Mucosa of descending colon (tissue), 3 donors: ENCODE results near the gene CNTN4. TPM values are rescaled to one million over a fixed set of nuclear protein-coding genes. Genes with fewer than 3 reads are reported as not detected.
A peak's percentile ranks its signal among the peaks of the same experiment; 100 is the strongest.
"Not testable (repeated sequence)": the region's sequence is repeated elsewhere in the genome, so short reads cannot be mapped to it uniquely, and the experiment has no call there.

Source experiments
- ATAC-seq: fragments of 200-7000 bp; cut with Tn5 transposase; one replicate; pipeline ENCODE4 v1.9.1; 2020; ENCODE audit warnings: mild to moderate bottlenecking, moderate library complexity
- DNase-seq, 3 donors: peaks; one replicate each; pipeline ENCODE4 v3.0.0-alpha.2; 2020
- H3K36me3 ChIP-seq: fragments of 200-600 bp; one replicate; pipeline ENCODE4 v1.8.0; 2021; ENCODE audit warnings: low read depth, mild to moderate bottlenecking
- H3K4me1 ChIP-seq: fragments of 200-600 bp; one replicate; pipeline ENCODE4 v1.8.0; 2021; ENCODE audit warnings: low read depth, mild to moderate bottlenecking
- H3K4me3 ChIP-seq: fragments of 200-600 bp; one replicate; pipeline ENCODE4 v1.8.0; 2021; ENCODE audit warnings: mild to moderate bottlenecking
- H3K9me3 ChIP-seq: fragments of 200-600 bp; one replicate; pipeline ENCODE4 v1.8.0; 2021; ENCODE audit warnings: mild to moderate bottlenecking
- CTCF ChIP-seq: fragments of 200-600 bp; IDR thresholded peaks from one replicate; pipeline ENCODE4 v1.8.0; 2022; ENCODE audit warnings: antibody characterized with exemption, mild to moderate bottlenecking
- intact Hi-C, 2 donors: fragments of 100-400 bp; cut with DNase I in 1 of 2; cut with micrococcal nuclease in 1 of 2; formaldehyde crosslinking; loops; one replicate each; pipeline versions ENCODE4 v1.11.0 to v1.11.1; 2022; cut with DNase I, micrococcal nuclease
- total RNA-seq, 3 donors: library from RNA; stranded (reverse); fragmentation: NEBNext Ultra II Directional in 2 of 3; extraction: Animal tissue kit (Norgen Biotek cat#: 25700) in 2 of 3; gene quantifications; one replicate each; pipeline versions ENCODE4 v1.2.1 to v1.2.4, GENCODE V29; 2021 to 2023
- donor health status: DM: no; HTN: no; CAD: no; lungs with moderate emphysema.
- donor health status: DM: no; HTN: no; CAD: no.
- donor health status: DM: no; HTN: yes; CAD: no.

Gene CNTN4
- total RNA-seq, 3 donors from 2014 or later = 7.8 to 41.1 (median 13.4) TPM

GRCh38 chr3:2525968-2526367 is 427.3 kb downstream of the CNTN4 start:
- Histone ChIP-seq H3K36me3 (no peaks in the 10 kb centered on the region), H3K4me3 (no peak overlapping the region), H3K9me3 (no peaks in the 10 kb centered on the region), H3K4me1 (no peaks in the 10 kb centered on the region)
- no peak for ATAC-seq
- DNase-seq = no peak
- intact Hi-C loops = no loop called here
- TF ChIP-seq CTCF = no peak

- intact Hi-C loops = no loop called here
- Histone ChIP-seq H3K4me1 (no peaks in the 10 kb centered on the region), H3K36me3 (no peaks in the 10 kb centered on the region), H3K9me3 (no peaks in the 10 kb centered on the region), H3K4me3 (no peak overlapping the region)
- no peak for DNase-seq
- ATAC-seq = peak; percentile 21
- TF ChIP-seq CTCF = no peak
These were observed 428.3 kb downstream of the CNTN4 start for GRCh38 chr3:2526926-2527325.

GRCh38 chr3:2527328-2527727 is 428.7 kb downstream of the CNTN4 start:
- ATAC-seq, H3K9me3 ChIP-seq, DNase-seq, H3K36me3 ChIP-seq, H3K4me3 ChIP-seq, H3K4me1 ChIP-seq, intact Hi-C loops: not testable (repeated sequence)

GRCh38 chr3:2534767-2535166 is 436.1 kb downstream of the CNTN4 start:
- H3K4me1 ChIP-seq, ATAC-seq, DNase-seq, H3K4me3 ChIP-seq, intact Hi-C loops, H3K36me3 ChIP-seq, H3K9me3 ChIP-seq: not testable (repeated sequence)

- Histone ChIP-seq H3K9me3 (no peaks in the 10 kb centered on the region), H3K4me1 (no peaks in the 10 kb centered on the region), H3K4me3 (no peak overlapping the region), H3K36me3 (no peaks in the 10 kb centered on the region)
- DNase-seq (no peak), ATAC-seq (no peak)
- TF ChIP-seq CTCF = no peak
- intact Hi-C loops = no loop called here
These were observed 436.5 kb downstream of the CNTN4 start for GRCh38 chr3:2535206-2535605.

GRCh38 chr3:2536575-2536974 is 437.9 kb downstream of the CNTN4 start:
- no peak for ATAC-seq
- Histone ChIP-seq H3K36me3 (no peaks in the 10 kb centered on the region), H3K9me3 (no peaks in the 10 kb centered on the region), H3K4me3 (no peak overlapping the region), H3K4me1 (no peaks in the 10 kb centered on the region)
- no peak for DNase-seq
- no peak for TF ChIP-seq CTCF
- intact Hi-C loops = no loop called here

GRCh38 chr3:2540115-2540514 is 441.4 kb downstream of the CNTN4 start:
- no peak for ATAC-seq
- H3K4me3 ChIP-seq = no peak overlapping the region
- intact Hi-C loops = no loop called here
- TF ChIP-seq CTCF = no peak
- no peaks in the 10 kb centered on the region for H3K36me3 ChIP-seq
- no peaks in the 10 kb centered on the region for H3K9me3 ChIP-seq
- H3K4me1 ChIP-seq = no peaks in the 10 kb centered on the region
- no peak for DNase-seq
